IMR-90 (cell line): ENCODE data around the gene TFAP2E. TPM values are rescaled to one million over a fixed set of nuclear protein-coding genes. Genes with fewer than 3 reads are reported as not detected.

ENCODE experiments used
- ATAC-seq: fragments of 200-7000 bp; cut with Tn5 transposase; 2 replicates; pipeline ENCODE4 v1.9.1; 2020; ENCODE audit warnings: low read depth, mild to moderate bottlenecking, moderate library complexity
- BruUV-seq: library from RNA; stranded (reverse); fragments of 400-500 nt; replicated peaks from 2 replicates; lab custom pipeline; 2021; lab: Mats Ljungman, UMichigan
- CTCF ChIA-PET: fragments of 300-600 bp; formaldehyde crosslinking; extraction: SDS; loops from one replicate; lab custom pipeline; 2021; ENCODE audit warnings: antibody characterized with exemption; lab: Yijun Ruan, JAX
- POLR2A ChIA-PET: fragments of 300-600 bp; sonication (Branson Sonifier 250); formaldehyde crosslinking; loops from one replicate; lab custom pipeline; 2022; ENCODE audit warnings: antibody characterized with exemption; ENCODE audit not compliant: unreplicated experiment; lab: Charles Lee
- DNase-seq: peaks from one replicate; pipeline ENCODE4 v3.0.0; 2013
- H2AFZ ChIP-seq: replicated peaks from 2 replicates; pipeline ENCODE3; 2013; ENCODE audit warnings: low read length, mild to moderate bottlenecking; ENCODE audit not compliant: poor library complexity
- H2AK5ac ChIP-seq: 2 replicates; pipeline ENCODE4 v1.6.1; 2013; ENCODE audit warnings: low read depth, low read length, inconsistent platforms
- H2AK9ac ChIP-seq: replicated peaks from 2 replicates; pipeline ENCODE3; 2013; ENCODE audit warnings: mild to moderate bottlenecking, low read depth, low read length, moderate library complexity; ENCODE audit not compliant: poor library complexity
- H2BK120ac ChIP-seq: 2 replicates; pipeline ENCODE4 v1.6.1; 2013; ENCODE audit warnings: low read depth, low read length, inconsistent platforms
- H2BK15ac ChIP-seq: 3 replicates; pipeline ENCODE4 v1.6.1; 2013; ENCODE audit warnings: low read depth, low read length, inconsistent platforms
- H2BK20ac ChIP-seq: 2 replicates; pipeline ENCODE4 v1.6.1; 2013; ENCODE audit warnings: low read depth, mild to moderate bottlenecking, inconsistent platforms, low read length, moderate library complexity
- H2BK5ac ChIP-seq: 2 replicates; pipeline ENCODE4 v1.6.1; 2013; ENCODE audit warnings: mild to moderate bottlenecking, low read depth, low read length, inconsistent platforms; ENCODE audit not compliant: poor library complexity, severe bottlenecking
- H3K14ac ChIP-seq: replicated peaks from 2 replicates; pipeline ENCODE4 v1.6.1; 2013; ENCODE audit warnings: low read depth, low read length, inconsistent platforms
- H3K18ac ChIP-seq: 2 replicates; pipeline ENCODE4 v1.6.1; 2013; ENCODE audit warnings: low read depth, low read length, control low read depth
- H3K23ac ChIP-seq: 2 replicates; pipeline ENCODE4 v1.6.1; 2013; ENCODE audit warnings: low read depth, low read length, inconsistent platforms
- H3K27ac ChIP-seq: 2 replicates; pipeline ENCODE4 v1.5.1; 2013; ENCODE audit warnings: mild to moderate bottlenecking, control low read depth, low read length; ENCODE audit not compliant: insufficient read depth
- H3K27me3 ChIP-seq: 2 replicates; pipeline ENCODE4 v1.6.1; 2013; ENCODE audit warnings: low read length; ENCODE audit not compliant: control insufficient read depth, insufficient read depth
- H3K36me3 ChIP-seq: 2 replicates; pipeline ENCODE4 v1.6.1; 2013; ENCODE audit warnings: low read length, mixed read lengths; ENCODE audit not compliant: control insufficient read depth, insufficient read depth
- H3K4ac ChIP-seq: 2 replicates; pipeline ENCODE4 v1.6.1; 2013; ENCODE audit warnings: low read depth, low read length, inconsistent platforms
- H3K4me1 ChIP-seq: 2 replicates; pipeline ENCODE4 v1.6.1; 2013; ENCODE audit warnings: low read length, mixed read lengths; ENCODE audit not compliant: control insufficient read depth, insufficient read depth
- H3K4me2 ChIP-seq: 2 replicates; pipeline ENCODE4 v1.6.1; 2013; ENCODE audit warnings: low read depth, mild to moderate bottlenecking, control low read depth, low read length, moderate library complexity
- H3K4me3 ChIP-seq: 2 replicates; pipeline ENCODE4 v1.5.1; 2013; ENCODE audit warnings: low read depth, mild to moderate bottlenecking, control low read depth, low read length, moderate library complexity; ENCODE audit not compliant: insufficient read depth
- H3K56ac ChIP-seq: 2 replicates; pipeline ENCODE4 v1.6.1; 2013; ENCODE audit warnings: low read length, inconsistent platforms; ENCODE audit not compliant: insufficient read depth; ENCODE audit errors: extremely low read depth
- H3K79me1 ChIP-seq, 2 experiments: 2 replicates each; pipeline ENCODE4 v1.6.1; 2013; ENCODE audit warnings: low read length in 2 of 2, inconsistent platforms in 1 of 2, low read depth in 1 of 2
- H3K9ac ChIP-seq: 2 replicates; pipeline ENCODE4 v1.6.1; 2013; ENCODE audit warnings: low read depth, low read length, control low read depth
- H3K9me1 ChIP-seq: 2 replicates; pipeline ENCODE4 v1.6.1; 2013; ENCODE audit warnings: low read length, inconsistent platforms; ENCODE audit not compliant: insufficient read depth
- H3K9me3 ChIP-seq: 2 replicates; pipeline ENCODE4 v1.6.1; 2013; ENCODE audit warnings: low read length; ENCODE audit not compliant: control insufficient read depth, insufficient read depth
- H4K20me1 ChIP-seq: 2 replicates; pipeline ENCODE4 v1.6.1; 2013; ENCODE audit warnings: low read length, inconsistent platforms; ENCODE audit not compliant: insufficient read depth
- H4K5ac ChIP-seq: 2 replicates; pipeline ENCODE4 v1.6.1; 2013; ENCODE audit warnings: mild to moderate bottlenecking, low read depth, low read length, control low read depth
- H4K8ac ChIP-seq, 2 experiments: 2 replicates each; pipeline ENCODE4 v1.6.1; 2013; ENCODE audit warnings: low read depth in 2 of 2, low read length in 2 of 2, control low read depth in 1 of 2, inconsistent platforms in 1 of 2
- H4K91ac ChIP-seq: 2 replicates; pipeline ENCODE4 v1.6.1; 2013; ENCODE audit warnings: low read depth, low read length, inconsistent platforms; ENCODE audit not compliant: insufficient read depth
- ELK1 ChIP-seq: fragments of 150-350 bp; IDR thresholded peaks from 2 replicates; pipeline ENCODE4 v1.6.1; 2016; ENCODE audit warnings: low read depth, mild to moderate bottlenecking, low read length, moderate library complexity, borderline replicate concordance
- FOS ChIP-seq: fragments of 150-350 bp; IDR thresholded peaks from 2 replicates; pipeline ENCODE4 v1.6.1; 2016; ENCODE audit warnings: low read depth, low read length
- MXI1 ChIP-seq: IDR thresholded peaks from 2 replicates; pipeline ENCODE4 v1.6.1; 2012; ENCODE audit warnings: low read depth, mild to moderate bottlenecking, low read length, moderate library complexity, borderline replicate concordance
- RCOR1 ChIP-seq: IDR thresholded peaks from 2 replicates; pipeline ENCODE4 v1.6.1; 2012; ENCODE audit warnings: mild to moderate bottlenecking, low read length, improper control_type of control experiment; ENCODE audit not compliant: insufficient replicate concordance
- SMC3 ChIP-seq: fragments of 150-350 bp; IDR thresholded peaks from 2 replicates; pipeline ENCODE4 v1.6.1; 2016; ENCODE audit warnings: low read depth, mild to moderate bottlenecking, antibody characterized with exemption, low read length, moderate library complexity
- WGBS, 2 experiments: methylation state at CpG; one replicate each; pipeline versions ENCODE4 v1.1.5 to v1.1.7; 2013; ENCODE audit warnings: missing lambda C conversion rate in 2 of 2; ENCODE audit not compliant: insufficient read length in 1 of 2; ENCODE audit errors: extremely low coverage in 2 of 2; 5-methylcytosine and 5-hydroxymethylcytosine counted together
- dilution Hi-C: fragments of 300-500 bp; cut with HindIII; formaldehyde crosslinking; loops from one replicate; pipeline ENCODE4 v1.14.3; 2018; ENCODE audit warnings: low sequenced_read_pairs; ENCODE audit not compliant: unreplicated experiment
- in situ Hi-C: fragments of 300-500 bp; cut with MboI; formaldehyde crosslinking; loops from 3 replicates; pipeline ENCODE4 v1.14.3; 2019; ENCODE audit warnings: low sequenced_read_pairs, inconsistent platforms, mixed read lengths
- intact Hi-C: fragments of 100-400 bp; cut with micrococcal nuclease; formaldehyde crosslinking; loops from 2 replicates; pipeline ENCODE4 v1.10.0; 2022
- polyA plus RNA-seq, 3 experiments: library from polyadenylated mRNA; depleted of rRNA; stranded (reverse); fragments of >200 nt; gene quantifications; 2 replicates each; pipeline ENCODE4 v1.2.3, GENCODE V29; 2012; ENCODE audit warnings: low replicate concordance in 1 of 3
- total RNA-seq: library from RNA; depleted of rRNA; stranded (reverse); fragments of >200 nt; gene quantifications from 2 replicates; pipeline ENCODE4 v1.2.3, GENCODE V29; 2012
- TF ChIP-seq, protein P1 (sequence below): conservative IDR thresholded peaks from 2 replicates; pipeline ENCODE4 v1.5.1; 2012; ENCODE audit warnings: mild to moderate bottlenecking, low read depth, low read length, improper control_type of control experiment

Gene TFAP2E
- total and polyA plus RNA-seq, 2 of the 4 experiments (the other 2 are of a cell fraction): under 0.01 to 0.19 TPM

DNA sequence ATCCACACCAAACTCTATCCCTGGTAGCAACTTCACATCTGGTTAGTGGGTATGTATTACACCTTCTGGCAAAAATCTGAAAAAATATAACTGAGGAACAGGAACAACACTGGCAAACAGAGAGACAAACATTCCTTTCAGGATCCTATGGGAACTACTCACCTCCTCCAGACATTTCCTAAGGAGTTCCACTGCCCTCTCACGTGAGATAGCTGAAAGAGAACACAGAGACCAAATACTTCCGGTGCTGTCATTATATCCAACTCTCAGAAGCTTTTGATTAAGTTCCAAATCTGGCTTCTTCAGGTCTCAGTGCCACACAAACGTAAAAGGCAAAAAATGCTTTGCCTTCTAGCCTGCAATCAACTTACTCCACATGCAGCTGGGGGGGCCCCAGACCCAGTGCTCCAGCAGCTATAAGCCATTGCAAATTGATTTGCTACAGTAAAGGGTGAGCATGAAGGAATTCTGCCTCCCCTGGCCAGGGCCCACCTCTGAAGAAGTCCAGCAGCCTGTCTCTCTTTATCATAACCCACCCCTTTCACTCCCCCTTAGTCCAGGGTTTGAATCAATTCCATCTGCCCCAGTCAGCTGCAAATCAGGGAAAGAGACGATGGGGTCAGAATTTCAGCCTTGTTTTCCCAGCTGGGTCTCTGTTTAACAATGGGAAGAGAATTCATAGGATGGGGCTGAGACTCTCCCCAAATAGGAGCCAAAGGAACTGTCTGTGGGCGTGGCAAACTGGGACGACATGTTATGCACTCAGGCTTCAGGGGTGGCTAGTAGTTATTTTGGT, 32.2 kb downstream of the TFAP2E start:
- Histone ChIP-seq H3K9me1 (peaks cover 6% of the 10 kb centered on the region; the same call in 1 of the 2 replicates), H3K14ac (no peak overlapping the region), H3K4me2 (no peak overlapping the region), H2AK9ac (no peak overlapping the region), H4K8ac (no peak overlapping the region), H2AFZ (no peak overlapping the region), H3K56ac (no peak overlapping the region), H3K9me3 (no peaks in the 10 kb centered on the region), H3K27ac (no peak overlapping the region), H3K4me1 (peaks cover 2% of the 10 kb centered on the region; the same call in 1 of the 2 replicates), H3K79me1 (peaks cover 22 to 34% of the 10 kb centered on the region in 2 experiments), H3K9ac (no peak overlapping the region), H2BK15ac (no peak overlapping the region), H3K36me3 (peaks cover 41% of the 10 kb centered on the region), H4K91ac (no peak overlapping the region), H3K27me3 (no peaks in the 10 kb centered on the region), H4K20me1 (peaks cover 6% of the 10 kb centered on the region; the same call in 1 of the 2 replicates), H2BK20ac (no peak overlapping the region), H2BK120ac (no peak overlapping the region), H3K18ac (no peak overlapping the region), H3K23ac (no peak overlapping the region), H3K4me3 (no peak overlapping the region), H2BK5ac (no peak overlapping the region), H2AK5ac (no peak overlapping the region), H3K4ac (no peak overlapping the region), H4K5ac (no peak overlapping the region)
- BruUV-seq: no TSS peak
- intact Hi-C loops (no loop called here), dilution Hi-C loops (no loop called here), in situ Hi-C loops (no loop called here)
- POLR2A ChIA-PET: no interaction called here
- TF ChIP-seq FOS (no peak), ELK1 (no peak), SMC3 (no peak), RCOR1 (no peak), MXI1 (no peak)
- TF ChIP-seq, protein P1, sequence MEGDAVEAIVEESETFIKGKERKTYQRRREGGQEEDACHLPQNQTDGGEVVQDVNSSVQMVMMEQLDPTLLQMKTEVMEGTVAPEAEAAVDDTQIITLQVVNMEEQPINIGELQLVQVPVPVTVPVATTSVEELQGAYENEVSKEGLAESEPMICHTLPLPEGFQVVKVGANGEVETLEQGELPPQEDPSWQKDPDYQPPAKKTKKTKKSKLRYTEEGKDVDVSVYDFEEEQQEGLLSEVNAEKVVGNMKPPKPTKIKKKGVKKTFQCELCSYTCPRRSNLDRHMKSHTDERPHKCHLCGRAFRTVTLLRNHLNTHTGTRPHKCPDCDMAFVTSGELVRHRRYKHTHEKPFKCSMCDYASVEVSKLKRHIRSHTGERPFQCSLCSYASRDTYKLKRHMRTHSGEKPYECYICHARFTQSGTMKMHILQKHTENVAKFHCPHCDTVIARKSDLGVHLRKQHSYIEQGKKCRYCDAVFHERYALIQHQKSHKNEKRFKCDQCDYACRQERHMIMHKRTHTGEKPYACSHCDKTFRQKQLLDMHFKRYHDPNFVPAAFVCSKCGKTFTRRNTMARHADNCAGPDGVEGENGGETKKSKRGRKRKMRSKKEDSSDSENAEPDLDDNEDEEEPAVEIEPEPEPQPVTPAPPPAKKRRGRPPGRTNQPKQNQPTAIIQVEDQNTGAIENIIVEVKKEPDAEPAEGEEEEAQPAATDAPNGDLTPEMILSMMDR: no peak
- ATAC-seq (no peak), DNase-seq (no peak)
- CTCF ChIA-PET: interaction anchor here (1.7 kb wide), 1 partner anchor 110 kb away, joined by 4 read pairs; no protein-coding TSS in a partner anchor
- 77% methylated on average over 5 of the region's 6 CpGs; no CpG with 5 or more reads in 1 of the 2 experiments for WGBS, 2 experiments
